ENCODE measurements around the gene GPR132. TPM values are rescaled to one million over a fixed set of nuclear protein-coding genes. Genes with fewer than 3 reads are reported as not detected.

The GPR132 gene
- total and polyA plus RNA-seq, 2 of the 8 experiments (the other 6 are each of a cell fraction or from before 2014, with no cell fraction given): 0.11 TPM; not detected in 1

DNA sequence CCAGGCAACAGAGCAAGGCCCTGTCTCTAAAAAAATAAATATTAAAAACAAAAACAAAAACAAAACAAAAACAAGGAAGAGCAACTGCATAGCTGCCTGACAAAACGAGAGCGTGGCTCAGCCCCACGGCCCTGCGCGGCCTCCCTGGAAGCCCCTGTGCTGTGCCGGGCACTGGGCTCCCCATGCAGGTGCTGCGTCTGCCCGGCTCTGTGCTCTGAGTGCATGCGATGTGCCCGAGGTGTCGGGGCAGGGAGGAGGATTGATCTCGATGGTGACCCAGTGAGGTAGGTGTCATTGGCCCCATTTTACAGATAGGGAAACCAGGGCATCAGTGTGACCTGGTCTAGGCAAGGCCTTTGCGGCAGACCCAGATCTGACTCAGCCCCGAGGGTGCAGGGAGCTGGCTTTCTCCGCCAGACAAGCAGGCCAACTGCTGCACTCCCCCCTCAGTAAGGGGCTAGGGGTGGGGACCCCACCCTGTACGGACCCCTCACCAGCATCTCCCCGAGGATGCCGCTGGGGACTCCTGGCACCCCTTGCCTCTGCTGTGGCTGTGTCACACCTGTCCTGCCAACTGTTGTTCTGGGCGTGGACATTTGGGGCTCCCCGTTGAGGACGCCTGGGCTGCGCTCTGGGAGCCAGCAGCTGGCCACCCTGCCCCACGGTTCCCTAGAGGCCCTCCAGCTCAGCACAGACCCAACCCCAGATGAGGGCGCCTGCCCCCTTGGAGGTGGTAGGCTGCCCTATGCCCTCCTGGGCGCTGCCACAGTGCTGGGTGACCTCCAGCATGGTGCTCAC, 15.3 kb downstream of the GPR132 start (continued):
- no peak for TF ChIP-seq CTBP2 (IDR thresholded peaks at IDR 0.05; ENCODE audit: borderline replicate concordance, insufficient read depth, insufficient read length, low read length)
- TF ChIP-seq BACH1 (IDR thresholded peaks at IDR 0.05; ENCODE audit: low read length): no peak
- TF ChIP-seq TAF1 (IDR thresholded peaks at IDR 0.05; ENCODE audit: low read depth, low read length): no peak
- TF ChIP-seq MAX (IDR thresholded peaks at IDR 0.05): no peak
- no peak for TF ChIP-seq SIRT6 (IDR thresholded peaks at IDR 0.05; ENCODE audit: low read length)

Measured in H1 (cell line).